HG03469 (cell line): ENCODE results near the gene COMMD4.
"Not testable (repeated sequence)": the region's sequence is repeated elsewhere in the genome, so short reads cannot be mapped to it uniquely, and the experiment has no call there.

Experiments used
- ATAC-seq: cut with Tn5 transposase; IDR thresholded peaks from one replicate; pipeline ENCODE4 v1.9.1; 2021; ENCODE audit warnings: mild to moderate bottlenecking, moderate library complexity, moderate number of reproducible peaks; ENCODE audit not compliant: unreplicated experiment

COMMD4 gene

DNA sequence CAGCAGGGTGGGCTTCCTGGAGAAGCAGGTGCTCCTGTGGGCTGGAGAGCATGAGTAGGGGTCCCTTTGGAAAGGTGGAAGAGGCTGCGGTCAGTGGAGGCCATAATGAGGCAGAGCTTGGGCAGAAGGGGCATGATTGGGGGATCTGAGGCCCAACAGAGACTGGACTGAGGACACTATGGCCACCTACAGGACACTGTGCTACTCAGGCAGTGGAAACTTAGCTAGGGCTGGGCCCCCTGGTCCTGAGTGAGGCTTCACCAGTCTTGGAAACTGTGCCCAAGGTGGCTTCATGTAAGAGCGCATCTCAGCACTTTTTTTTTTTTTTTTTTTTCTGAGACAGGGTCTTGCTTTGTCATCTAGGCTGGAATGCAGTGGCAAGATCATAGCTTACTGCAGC lies 6.3 kb upstream of the COMMD4 start:
- no peak for ATAC-seq

DNA sequence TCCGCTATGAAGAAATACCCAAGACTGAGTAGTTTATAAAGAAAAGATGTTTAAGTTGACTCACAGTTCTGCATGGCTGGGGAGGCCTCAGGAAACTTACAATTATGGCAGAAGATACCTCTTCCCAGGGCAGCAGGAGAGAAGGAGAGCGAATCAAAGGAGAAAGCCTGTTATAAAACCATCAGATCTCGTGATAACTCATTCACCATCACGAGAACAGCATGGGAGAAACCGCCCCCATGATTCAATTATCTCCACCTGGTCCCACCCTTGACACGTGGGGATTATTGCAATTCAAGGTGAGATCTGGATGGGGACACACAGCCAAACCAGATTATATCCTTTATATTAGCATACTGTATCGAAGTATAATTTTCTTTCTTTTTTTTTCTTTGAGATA lies 3.8 kb upstream of the COMMD4 start:
- not testable (repeated sequence) for ATAC-seq

DNA sequence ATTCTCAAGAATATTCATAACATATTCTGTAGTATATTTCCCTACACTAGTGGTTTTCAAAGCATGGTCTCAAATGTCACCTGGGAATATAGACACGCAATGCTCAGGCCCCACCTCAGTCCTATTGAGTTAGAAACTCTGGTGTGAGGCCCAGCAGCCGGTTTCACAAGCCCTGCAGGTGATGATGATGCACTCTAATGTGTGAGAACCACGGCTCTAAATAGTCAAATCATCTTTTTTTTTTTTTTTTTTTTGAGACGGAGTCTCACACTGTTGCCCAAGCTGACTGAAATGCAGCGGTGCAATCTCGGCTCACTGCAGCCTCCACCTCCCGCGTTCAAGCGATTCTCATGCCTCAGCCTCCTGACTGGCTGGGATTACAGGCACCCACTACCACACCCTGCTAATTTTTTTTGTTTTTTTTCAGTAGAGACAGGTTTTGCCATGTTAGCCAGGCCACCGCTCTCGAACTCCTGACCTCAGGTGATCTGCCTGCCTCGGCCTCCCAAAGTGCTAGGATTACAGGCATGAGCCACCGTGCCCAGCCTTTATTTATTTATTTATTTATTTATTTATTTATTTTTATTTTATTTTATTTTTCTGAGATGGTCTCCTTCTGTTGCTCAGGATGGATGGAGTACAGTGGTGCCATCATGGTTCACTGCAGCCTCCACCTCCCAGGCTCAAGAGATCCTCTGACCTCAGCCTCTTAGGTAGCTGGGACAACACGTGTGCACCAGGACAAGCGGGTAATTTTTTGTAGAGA lies 2.0 kb upstream of the COMMD4 start:
- ATAC-seq: not testable (repeated sequence)

DNA sequence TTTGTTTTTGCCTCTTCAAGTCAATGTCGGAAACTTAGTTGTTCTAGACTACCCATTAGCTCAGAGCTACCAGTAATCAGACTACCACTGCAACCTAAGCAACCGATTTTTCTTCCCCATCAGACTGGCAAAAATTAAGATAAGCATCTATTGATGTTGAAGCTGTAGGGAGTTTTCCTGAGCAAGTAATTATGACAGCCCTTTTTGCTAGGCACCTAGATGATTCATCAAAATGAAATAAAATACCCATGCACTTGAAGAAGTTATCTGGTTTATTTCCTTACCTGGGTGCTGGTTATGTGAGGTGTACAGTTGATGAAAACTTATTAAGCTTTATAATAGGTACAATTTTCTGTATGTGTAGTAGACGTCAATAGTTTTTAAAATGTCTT lies 554 bp upstream of the COMMD4 start:
- ATAC-seq: no peak

DNA sequence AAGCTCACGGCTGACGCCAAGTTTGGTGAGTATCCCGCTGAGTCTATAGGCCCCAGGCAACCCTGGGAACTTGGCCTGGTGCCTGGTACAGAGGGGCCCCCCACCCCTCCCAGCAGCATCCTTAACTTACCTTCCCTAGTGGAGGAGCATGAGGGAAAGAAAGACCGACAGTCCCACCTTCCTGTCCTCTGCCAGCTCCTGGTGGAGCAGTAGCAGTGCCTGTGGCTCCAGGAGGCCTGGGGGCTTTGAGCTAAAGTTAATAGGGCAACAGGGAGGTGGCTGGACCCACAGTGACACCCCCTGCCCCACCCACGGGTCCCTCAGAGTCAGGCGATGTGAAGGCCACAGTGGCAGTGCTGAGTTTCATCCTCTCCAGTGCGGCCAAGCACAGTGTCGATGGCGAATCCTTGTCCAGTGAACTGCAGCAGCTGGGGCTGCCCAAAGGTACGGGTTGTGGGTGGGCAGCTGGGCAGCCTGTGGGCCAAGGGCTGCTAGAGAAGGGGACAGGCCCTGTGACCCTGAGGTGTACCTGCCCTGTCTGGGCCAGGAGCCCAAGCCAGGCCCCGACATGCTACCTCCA lies 2.9 kb downstream of the COMMD4 start:
- no peak for ATAC-seq

DNA sequence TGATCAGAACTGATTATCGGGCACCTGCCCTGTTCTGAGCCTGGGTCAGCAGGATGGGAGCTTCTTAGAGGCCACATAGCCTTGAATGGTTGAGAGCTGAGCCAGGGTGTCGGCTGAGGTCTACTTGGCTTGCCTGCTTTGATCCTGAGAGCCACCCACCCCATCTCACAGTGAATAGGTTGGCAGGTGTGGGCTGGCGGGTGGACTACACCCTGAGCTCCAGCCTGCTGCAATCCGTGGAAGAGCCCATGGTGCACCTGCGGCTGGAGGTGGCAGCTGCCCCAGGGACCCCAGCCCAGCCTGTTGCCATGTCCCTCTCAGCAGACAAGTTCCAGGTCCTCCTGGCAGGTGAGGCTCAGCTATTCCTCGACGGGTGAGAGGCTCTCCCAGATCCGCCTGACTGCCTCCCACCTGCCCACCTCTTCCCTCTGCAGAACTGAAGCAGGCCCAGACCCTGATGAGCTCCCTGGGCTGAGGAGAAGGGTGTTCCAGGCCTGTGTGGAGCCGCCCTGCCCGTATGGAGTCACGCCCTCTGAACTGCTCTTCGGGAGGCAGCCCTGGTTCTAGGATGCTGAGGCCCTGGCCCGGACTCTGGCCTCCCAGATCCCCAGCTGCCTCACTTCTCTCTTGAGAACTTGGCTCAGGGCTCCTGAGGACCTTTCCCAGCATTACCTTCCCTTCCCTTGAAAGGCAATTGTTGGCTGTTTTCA lies 3.8 kb downstream of the COMMD4 start:
- ATAC-seq: no peak

DNA sequence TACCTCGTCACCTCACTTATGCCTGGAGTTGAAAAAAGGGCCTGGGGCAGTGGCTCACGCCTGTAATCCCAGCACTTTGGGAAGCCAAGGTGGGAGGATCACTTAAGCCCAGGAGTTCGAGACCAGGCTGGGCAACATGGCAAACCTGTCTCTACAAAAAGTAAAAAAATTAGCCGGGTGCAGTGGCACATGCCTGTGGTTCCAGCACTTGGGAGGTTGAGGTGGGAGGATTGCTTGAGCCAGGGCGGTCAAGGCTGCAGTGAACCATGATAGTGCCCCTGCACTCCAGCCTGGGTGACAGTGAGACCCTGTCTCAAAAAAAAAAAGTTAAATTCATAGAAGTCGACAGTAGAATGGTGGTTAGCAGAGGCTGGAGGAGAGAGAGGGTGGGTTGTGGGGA lies 6.4 kb downstream of the COMMD4 start:
- ATAC-seq: no peak

DNA sequence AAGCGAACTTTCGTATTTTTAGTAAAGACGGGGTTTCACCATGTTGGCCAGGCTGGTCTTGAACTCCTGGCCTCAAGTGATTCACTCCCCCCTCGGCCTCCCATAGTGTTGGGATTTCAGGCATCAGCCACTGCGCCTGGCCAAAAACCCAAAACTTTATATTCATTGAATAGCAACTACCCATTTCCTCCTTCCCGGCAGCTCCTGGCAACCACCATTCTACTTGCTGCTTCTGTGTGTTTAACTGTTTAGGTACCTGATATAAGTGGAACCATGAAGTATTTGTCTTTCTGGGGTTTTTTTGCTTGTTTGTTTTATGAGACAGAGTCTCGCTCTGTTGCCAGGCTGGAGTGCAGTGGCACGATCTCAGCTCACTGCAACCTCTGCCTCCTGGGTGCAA lies 8.1 kb downstream of the COMMD4 start:
- ATAC-seq: not testable (repeated sequence)

DNA sequence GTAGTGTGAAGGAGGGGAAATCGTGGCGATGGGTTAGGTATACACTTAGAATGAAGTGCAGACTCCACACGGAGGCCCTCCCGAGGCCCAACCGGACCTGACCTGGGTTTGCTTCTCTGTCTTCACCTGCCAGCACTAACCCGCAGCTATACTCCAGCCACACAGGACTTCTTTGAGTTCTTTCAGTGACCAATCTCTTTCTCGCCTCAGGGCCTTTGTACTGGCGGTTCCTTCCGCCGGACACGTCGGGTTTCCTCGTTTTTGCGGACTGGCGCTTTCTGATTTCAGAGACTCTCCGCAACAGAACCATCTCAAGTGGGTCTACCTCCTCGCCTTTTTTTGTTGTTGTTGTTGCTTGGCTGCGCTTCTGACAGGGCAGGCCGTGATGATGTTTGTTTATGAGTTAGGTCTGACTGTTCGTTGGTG lies 10.9 kb downstream of the COMMD4 start, which contains the start of gene NEIL1:
TSS of gene NEIL1 (plus strand) at position 244 of the 426 bp plus-strand sequence. CDS start 1,867 bp downstream, outside the sequence.
- no peak for ATAC-seq

DNA sequence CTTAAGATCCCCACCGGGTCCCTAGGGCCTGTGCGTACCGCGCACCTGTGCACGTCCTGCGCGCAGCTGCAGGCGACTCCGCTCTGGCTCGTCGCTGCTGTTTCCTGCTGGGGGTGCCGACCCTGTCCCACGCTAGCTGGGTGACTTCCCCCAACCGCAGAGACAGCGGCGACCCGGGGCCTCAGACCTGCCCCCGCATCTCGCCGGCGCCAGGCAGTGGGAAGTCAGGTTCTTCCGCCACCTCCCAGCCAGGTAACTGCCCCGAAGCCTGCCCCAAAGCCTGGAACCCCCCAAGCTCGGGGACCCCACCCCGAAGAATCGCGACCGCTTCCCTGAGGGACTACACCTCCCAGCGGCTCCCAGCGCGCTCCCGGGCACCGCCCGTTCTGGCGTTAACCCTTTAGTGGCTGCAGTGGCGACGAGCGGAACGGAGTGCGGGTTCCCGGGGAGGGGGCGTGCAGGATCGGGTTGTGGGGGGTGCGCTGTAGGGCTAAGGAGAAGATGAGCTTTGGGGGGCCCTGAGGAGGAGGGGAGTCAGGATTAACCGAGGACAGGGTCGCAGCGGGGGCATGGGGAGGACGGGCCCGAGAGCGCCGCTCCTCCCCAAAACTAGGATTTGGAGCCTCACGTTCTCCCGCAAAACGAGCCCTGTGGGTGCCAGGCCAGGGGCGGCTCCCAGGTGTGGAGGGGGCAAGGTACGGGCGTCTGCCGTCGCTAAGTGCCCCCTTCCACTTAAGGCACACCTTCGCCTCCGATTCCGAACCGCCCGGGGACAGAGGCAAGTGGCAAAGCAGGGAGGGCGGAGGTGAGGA lies 11.6 kb downstream of the COMMD4 start:
- no peak for ATAC-seq

DNA sequence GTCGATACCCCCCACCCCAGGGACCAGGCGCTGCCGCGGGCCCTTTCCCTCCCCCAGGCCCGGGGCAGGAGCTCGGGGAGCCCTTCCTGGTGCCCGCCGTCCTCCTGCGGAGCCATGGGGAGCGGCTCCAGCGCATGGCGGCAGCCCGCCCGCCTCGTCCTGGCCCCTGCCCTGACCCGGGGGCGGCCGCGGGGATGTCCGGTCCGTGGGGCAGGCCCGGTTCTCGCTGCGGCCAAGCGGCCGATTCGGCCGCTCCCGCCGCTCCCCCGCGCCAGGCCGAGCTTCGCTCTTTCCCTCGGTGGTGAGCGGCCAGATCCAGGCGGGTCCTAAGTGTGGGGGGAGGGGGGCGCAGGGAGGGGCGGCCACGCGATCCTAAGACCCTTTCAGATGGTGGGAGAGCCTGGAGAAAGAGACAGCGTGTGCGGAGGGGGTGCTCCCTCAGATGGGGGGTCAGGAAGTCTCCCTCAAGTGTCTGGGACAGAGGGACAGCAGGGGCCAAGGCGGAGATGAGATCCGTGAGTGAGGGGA lies 12.2 kb downstream of the COMMD4 start:
- no peak for ATAC-seq

DNA sequence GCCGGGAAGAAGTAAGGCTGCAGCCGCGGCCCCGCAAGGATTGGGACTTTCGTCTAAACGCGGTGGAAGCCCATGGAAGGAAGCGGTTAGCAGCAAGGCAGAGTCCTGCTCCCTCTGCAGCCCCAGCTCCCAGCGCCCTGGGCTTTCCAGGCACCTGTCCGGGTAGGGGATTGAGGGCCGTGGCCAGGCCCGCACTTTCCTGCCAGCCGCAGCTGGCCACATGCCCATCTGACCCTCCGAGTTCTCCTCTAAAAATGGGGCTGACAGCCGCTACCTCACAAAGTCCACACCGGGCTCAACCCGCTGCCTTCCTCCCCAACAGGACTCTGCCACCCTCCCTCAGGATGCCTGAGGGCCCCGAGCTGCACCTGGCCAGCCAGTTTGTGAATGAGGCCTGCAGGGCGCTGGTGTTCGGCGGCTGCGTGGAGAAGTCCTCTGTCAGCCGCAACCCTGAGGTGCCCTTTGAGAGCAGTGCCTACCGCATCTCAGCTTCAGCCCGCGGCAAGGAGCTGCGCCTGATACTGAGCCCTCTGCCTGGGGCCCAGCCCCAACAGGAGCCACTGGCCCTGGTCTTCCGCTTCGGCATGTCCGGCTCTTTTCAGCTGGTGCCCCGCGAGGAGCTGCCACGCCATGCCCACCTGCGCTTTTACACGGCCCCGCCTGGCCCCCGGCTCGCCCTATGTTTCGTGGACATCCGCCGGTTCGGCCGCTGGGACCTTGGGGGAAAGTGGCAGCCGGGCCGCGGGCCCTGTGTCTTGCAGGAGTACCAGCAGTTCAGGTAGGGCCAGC lies 12.9 kb downstream of the COMMD4 start:
- no peak for ATAC-seq

DNA sequence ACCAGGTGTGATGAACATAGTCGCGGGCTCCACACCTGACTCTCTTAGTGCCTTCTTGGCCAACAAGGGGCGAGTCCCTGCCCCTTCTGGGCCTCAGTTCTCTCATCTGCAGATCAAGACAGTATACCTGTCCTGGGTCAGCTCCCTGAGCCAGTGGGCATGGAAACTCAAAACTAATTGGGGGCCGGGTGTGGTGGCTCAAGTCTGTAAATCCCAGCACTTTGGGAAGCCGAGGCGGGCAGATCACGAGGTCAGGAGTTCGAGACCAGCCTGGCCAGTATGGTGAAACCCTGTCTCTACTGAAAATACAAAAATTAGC lies 13.4 kb downstream of the COMMD4 start:
- not testable (repeated sequence) for ATAC-seq

DNA sequence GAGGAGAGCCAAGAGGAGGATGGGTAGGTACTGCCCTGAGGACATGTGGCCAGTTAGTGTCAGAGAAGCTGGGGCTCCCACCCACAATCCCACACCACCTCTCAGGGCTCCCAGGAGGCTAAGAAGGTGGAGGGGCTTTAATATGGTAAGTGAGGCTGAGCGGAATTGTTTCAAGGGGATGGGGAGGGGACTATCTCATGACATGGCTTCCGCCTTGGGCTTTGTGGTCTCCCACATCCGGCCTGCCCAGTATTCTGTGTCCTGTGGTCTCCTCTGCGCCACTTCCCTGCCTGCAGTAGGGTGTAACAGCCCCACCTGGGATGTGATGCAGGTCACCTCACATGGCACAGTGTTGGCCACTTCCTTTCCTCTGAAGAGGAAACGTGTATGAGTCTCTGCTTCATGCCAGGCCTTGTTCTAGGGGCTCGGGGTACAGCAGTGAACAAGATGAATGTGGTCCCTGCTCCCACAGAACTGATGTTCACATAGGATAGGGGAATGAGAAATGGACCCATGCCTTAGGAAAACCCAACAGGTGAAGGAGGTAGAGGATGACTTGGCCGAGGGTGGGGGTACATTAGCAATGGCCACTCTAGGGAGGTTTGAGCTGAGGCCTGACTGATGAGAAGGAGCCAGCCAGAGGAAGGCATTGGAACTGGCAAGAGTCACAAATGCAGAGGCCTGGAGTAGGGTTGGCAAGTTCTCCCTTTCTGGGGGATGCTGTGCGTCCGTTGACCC lies 14.2 kb downstream of the COMMD4 start:
- peak; percentile 30 for ATAC-seq

DNA sequence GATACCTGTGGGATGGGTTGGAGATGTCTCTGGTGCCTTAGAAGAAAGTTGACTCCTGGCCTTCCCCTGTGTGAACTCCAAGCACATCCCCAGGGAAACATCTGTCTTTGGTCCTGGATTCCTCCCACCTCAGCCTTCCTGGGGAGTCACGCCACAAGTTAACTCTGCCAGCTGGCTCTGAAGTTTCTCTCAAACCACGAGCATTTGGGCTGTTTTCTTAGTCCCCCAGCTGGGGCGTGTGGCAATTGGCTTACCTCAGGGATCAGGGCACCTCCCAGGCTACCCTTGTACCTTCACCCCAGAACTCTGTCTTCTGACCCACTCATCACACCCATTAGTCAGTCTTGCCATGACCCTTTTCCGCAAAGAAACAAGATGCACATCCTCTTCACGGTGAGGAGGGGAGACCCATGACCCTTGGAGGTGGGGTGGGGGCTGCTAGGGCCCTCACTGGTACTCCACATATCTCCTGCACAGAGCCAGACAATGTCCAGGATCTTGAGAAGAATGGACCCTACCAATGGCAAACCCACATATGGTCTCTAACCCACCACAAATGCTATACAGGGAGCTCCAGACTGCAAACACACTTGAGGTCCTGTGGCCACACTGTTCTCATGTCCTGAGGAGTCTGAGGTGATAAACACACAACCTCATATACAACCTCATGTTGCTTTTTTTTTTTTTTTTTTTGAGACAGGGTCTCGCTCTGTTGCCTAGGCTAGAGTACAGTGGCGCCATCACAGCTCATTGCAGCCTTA lies 14.9 kb downstream of the COMMD4 start:
- ATAC-seq: no peak

DNA sequence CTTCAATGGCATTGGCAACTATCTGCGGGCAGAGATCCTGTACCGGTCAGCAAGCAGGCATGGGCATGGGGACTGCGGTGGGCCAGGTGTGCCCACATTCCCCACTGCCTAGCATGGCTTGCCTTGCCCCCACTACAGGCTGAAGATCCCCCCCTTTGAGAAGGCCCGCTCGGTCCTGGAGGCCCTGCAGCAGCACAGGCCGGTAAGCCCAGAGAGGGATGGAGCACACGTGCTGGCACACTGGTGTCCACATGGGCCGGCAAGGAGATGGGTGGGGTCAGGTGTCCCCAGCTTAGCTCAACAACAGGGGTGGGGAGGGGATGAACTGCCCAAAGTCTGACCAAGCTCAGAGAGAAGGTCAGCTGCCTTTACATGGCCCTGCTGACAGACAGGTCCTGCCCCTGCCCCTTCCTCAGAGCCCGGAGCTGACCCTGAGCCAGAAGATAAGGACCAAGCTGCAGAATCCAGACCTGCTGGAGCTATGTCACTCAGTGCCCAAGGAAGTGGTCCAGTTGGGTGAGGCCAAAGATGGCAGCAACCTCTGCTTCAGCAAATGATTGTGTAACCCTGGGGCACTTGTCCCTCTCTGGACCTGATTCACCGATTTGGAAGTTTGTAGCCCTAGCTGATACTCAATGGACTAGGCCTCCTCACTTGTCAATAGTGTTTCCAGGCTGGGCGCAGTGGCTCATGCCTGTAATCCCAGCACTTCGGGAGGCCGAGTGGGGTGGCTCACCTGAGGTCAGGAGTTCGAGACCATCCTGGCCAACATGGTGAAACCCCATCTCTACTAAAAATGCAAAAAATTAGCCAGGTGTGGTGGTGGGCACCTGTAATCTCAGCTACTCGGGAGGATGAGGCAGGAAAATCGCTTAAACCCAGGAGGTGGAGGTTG lies 16.6 kb downstream of the COMMD4 start:
- ATAC-seq: no peak

DNA sequence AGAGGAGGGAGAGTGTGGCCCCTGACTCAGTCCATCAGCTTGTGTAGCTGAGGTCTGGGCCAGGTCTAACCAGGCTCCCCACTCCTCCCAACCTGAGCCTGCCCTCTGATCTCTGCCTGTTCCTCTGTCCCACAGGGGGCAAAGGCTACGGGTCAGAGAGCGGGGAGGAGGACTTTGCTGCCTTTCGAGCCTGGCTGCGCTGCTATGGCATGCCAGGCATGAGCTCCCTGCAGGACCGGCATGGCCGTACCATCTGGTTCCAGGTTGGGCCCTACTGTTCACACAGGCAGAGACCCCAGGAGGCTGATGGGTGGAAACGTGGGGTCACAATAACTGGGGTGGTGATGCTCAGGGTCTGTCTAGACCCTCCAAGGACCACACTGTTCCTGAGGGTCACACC lies 17.7 kb downstream of the COMMD4 start:
- ATAC-seq: no peak

DNA sequence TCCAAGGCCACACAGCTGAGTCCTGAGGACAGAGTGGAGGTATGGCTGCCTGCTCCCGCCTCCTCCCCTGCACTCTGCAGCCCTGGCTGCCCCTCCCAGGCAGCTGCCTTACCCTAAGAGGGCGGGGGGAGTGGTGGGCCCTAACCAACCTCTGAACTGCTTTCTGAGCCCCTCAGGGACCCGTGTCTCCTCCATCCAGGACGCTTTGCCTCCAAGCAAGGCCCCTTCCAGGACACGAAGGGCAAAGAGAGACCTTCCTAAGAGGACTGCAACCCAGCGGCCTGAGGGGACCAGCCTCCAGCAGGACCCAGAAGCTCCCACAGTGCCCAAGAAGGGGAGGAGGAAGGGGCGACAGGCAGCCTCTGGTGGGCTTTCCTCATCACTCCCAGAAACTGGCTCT lies 18.6 kb downstream of the COMMD4 start:
- ATAC-seq: no peak
